GM15510 (cell line): ENCODE results near the gene ACAP1.
A peak's percentile ranks its signal among the peaks of the same experiment; 100 is the strongest.

Experiments used
- POLR2A ChIP-seq: IDR thresholded peaks from 3 replicates; pipeline ENCODE4 v1.6.1; 2011; ENCODE audit warnings: borderline replicate concordance; ENCODE audit not compliant: insufficient read length; ENCODE audit errors: extremely low read depth

ACAP1 gene

DNA sequence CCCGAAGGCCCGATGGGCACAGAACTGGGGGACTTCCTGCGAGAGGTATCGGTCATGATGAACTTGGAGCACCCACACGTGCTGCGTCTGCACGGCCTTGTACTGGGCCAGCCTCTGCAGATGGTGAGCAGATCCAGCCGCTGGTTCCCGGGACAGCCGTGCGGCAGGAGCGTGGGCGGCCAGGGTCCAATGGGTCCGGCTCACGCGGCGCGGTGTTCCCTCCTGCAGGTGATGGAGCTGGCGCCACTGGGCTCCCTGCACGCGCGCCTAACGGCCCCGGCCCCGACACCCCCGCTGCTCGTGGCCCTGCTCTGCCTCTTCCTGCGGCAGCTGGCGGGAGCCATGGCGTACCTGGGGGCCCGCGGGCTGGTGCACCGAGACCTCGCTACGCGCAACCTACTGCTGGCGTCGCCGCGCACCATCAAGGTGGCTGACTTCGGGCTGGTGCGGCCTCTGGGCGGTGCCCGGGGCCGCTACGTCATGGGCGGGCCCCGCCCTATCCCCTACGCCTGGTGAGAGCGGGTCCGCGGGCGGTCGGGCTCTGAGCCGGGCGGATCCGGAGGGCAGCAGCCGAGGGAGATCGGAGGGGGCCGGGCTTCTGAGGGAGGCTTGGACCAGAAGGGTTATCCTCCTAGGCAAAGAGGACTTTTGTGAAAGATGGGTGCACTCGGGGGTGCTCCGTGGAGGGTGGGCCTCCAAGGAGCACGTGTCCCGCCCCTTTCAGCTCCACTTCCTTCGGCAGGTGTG is 47.6 kb downstream of the ACAP1 start:
- peak; percentile 49 for TF ChIP-seq POLR2A

- no peak for TF ChIP-seq POLR2A
These were observed 48.3 kb downstream of the ACAP1 start for GRCh38 chr17:7384489-7385081.

GRCh38 chr17:7388856-7389255 is 52.5 kb downstream of the ACAP1 start:
- TF ChIP-seq POLR2A = no peak

GRCh38 chr17:7389924-7390910 is 53.9 kb downstream of the ACAP1 start:
- no peak for TF ChIP-seq POLR2A

- no peak for TF ChIP-seq POLR2A
These were observed 55.0 kb downstream of the ACAP1 start for GRCh38 chr17:7391307-7391706.

DNA sequence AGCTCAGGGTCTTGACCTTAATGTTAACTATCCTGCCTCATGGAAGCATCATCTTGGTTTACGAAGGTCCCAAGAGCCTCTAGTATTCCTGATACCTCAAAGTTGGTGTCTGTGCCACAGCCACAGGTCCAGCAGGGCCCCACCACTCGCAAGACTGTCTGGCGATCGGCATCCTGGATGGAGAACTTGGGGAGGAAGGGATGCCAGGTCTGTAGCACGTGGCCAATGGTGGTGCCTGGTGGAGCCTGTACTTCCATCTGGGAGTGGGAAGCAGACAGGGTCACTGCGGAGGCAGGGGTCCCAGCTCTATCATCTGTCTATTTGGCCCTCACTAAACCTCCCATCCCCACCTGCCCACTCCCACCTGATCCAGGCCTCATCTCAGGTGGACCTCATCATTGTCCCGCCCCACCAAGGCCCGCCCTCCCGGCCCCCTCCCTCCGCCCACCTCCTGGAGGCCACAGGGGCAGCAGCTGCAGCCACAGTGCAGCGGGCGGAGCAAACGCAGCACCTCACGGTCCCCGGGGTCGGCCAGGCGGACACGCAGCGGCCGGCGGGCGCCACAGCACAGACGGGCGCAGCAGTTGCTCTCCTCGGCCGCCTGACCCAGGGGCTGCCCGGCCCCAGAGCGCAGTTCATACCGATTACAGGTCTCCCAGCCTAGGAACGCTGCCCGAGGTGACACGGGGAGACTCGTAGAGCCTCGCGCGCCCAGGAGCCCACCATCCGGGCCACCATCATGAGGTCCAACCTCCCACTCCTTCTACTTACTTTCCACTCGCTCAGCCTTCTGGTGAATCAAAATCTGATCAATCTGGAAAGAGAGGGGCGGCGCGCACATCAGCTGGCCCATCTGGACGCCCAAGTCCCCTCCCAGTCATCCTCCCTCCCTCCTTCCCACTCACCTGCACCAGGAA is 56.6 kb downstream of the ACAP1 start:
- no peak for TF ChIP-seq POLR2A

DNA sequence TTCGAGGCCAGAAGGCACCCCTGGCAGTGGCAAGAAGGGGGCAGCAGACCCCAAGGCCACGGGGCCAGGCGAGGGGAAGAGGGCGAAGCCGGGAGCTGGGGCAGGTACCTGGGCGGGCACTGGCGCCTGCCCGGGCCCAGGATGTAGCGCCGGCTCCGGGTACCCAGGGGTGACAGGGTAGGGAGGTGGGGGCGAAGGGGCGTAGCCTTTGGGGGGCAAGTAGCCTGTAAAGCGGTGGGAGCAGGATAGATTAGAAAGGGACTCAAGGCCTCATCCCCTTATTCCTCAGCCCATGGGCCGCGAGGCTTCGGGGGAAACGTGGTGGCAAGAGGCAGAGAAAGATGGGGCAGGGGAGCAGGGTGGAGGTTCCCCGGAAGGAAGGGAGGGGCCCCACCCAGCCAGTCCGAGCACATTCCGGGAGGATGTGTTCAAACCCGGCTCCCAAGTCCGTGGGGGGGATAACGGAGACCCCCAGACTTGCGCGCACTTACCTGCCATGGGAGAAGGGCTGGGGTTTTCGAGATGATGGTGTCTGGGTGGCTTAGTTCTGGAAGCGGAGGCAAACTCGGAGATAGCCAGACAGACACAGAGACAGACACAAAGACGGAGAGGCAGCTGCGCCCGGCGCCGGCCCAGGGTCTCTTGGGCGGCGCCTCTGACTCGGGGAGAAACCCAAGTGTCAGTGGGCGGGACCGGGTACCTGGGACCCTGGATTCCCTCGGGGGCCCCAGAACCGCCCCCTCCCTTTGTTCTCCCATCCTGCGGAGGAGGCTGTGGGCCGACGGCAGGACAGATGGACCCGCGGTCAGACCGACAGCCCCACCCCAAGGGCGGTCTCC is 57.5 kb downstream of the ACAP1 start:
- TF ChIP-seq POLR2A = no peak

GRCh38 chr17:7394452-7395191 is 58.3 kb downstream of the ACAP1 start, which contains the start of gene PLSCR3:
Gene PLSCR3, minus strand, starts transcription at chr17:7394525. Its CDS starts 415 bp downstream, at chr17:7394110.
- TF ChIP-seq POLR2A = peak; percentile 89

DNA sequence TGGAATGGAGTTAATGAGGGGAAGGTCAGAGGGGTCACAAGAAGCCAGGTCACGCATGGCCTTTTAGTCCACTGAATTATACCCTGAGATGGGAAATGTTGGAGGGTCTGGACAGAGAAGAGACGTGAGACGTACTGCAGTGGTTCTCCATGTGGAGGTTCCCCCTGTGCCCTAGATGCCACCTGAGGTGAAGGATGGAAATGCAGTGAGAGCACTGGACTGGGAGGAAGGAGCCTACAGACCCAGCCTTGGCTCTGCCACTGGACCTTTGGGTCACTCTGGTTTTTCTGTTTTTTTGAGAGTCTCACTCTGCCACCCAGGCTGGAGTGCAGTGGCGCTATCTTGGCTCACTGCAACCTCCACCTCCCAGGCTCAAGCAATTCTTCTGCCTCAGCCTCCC is 59.8 kb downstream of the ACAP1 start:
- no peak for TF ChIP-seq POLR2A

- TF ChIP-seq POLR2A = no peak
These were observed 62.3 kb downstream of the ACAP1 start for GRCh38 chr17:7398612-7399011.
